Measurements from ENCODE around the gene SLC25A17. TPM values are rescaled to one million over a fixed set of nuclear protein-coding genes. Genes with fewer than 3 reads are reported as not detected.

SLC25A17 gene
- total RNA-seq = 20.2 and 23.9 TPM in 2 replicates

GRCh38 chr22:40818747-40819598 is at the start of gene SLC25A17:
SLC25A17 (minus strand) TSS chr22:40819346; CDS start chr22:40819248, 98 bp downstream.

GRCh38 chr22:40862013-40862412 is 42.9 kb upstream of the SLC25A17 start, which contains the start of gene DNAJB7:
DNAJB7 (minus strand) TSS chr22:40862113; CDS start chr22:40861994, 119 bp downstream.

GRCh38 chr22:40856513-40857308 is 37.6 kb upstream of the SLC25A17 start, which contains the start of the genes ST13 and XPNPEP3:
ST13 (minus strand) TSS chr22:40856639; CDS start chr22:40856540, 99 bp downstream.
XPNPEP3 (plus strand) TSS chr22:40857148; CDS start chr22:40857182, 34 bp downstream.

Other genes starting within 250 kb of the SLC25A17 start
- gene MRTFA, start 182.6 kb downstream of the SLC25A17 start, total RNA-seq = 30.2 and 46.7 TPM in 2 replicates
- gene MCHR1, start 139.9 kb downstream of the SLC25A17 start, total RNA-seq = 0.15 TPM in 1 of 2 replicates, not detected in the other
- 91.4 and 113 TPM in 2 replicates for gene ST13, start 37.3 kb upstream of the SLC25A17 start, total RNA-seq
- 8.1 and 10.0 TPM in 2 replicates for gene XPNPEP3, start 37.8 kb upstream of the SLC25A17 start, total RNA-seq
- not detected in 2 replicates for gene DNAJB7, start 42.8 kb upstream of the SLC25A17 start, total RNA-seq
- 114 and 122 TPM in 2 replicates for gene RBX1, start 132.0 kb upstream of the SLC25A17 start, total RNA-seq

Data from bronchus fibroblast of lung (primary cell).